ENCODE results near the gene HOMER1. TPM values are rescaled to one million over a fixed set of nuclear protein-coding genes. Genes with fewer than 3 reads are reported as not detected.
"Not testable (repeated sequence)": the region's sequence is repeated elsewhere in the genome, so short reads cannot be mapped to it uniquely, and the experiment has no call there.

The HOMER1 gene
- polyA plus RNA-seq, 3 donors from 2014 or later: 0.11 to 4.1 (median 1.9) TPM

- Mint-ChIP-seq H3K27me3 (ENCODE audit: low read depth in 3 of 3) (peaks cover 0 to 4% (median 3%) of the 10 kb centered on the region in 3 donors), H3K9me3 (no peaks in the 10 kb centered on the region), H3K4me1 (no peaks in the 10 kb centered on the region), H3K27ac (no peak overlapping the region), H3K36me3 (no peaks in the 10 kb centered on the region), H3K4me3 (no peak overlapping the region)
- no peak for DNase-seq
Observed at GRCh38 chr5:79536193-79536906, 22.4 kb upstream of the HOMER1 start.

GRCh38 chr5:79535477-79536192 is 21.7 kb upstream of the HOMER1 start:
- H3K27me3 Mint-ChIP-seq (ENCODE audit: low read depth in 3 of 3): peaks cover 0 to 4% (median 3%) of the 10 kb centered on the region in 3 donors
- H3K27ac Mint-ChIP-seq: no peak overlapping the region
- H3K36me3 Mint-ChIP-seq: no peaks in the 10 kb centered on the region
- no peak overlapping the region for H3K4me3 Mint-ChIP-seq
- no peaks in the 10 kb centered on the region for H3K4me1 Mint-ChIP-seq
- no peaks in the 10 kb centered on the region for H3K9me3 Mint-ChIP-seq
- no peak for DNase-seq

- peaks cover 0 to 8% (median 6%) of the 10 kb centered on the region in 3 donors for H3K27me3 Mint-ChIP-seq (ENCODE audit: low read depth in 3 of 3)
- H3K4me3 Mint-ChIP-seq: no peak overlapping the region
- no peaks in the 10 kb centered on the region for H3K4me1 Mint-ChIP-seq
- no peak overlapping the region for H3K27ac Mint-ChIP-seq
- peaks cover 0 to 8% (median 6%) of the 10 kb centered on the region in 6 donors for H3K9me3 Mint-ChIP-seq
- DNase-seq: no peak
- H3K36me3 Mint-ChIP-seq: no peaks in the 10 kb centered on the region
Observed at GRCh38 chr5:79529110-79529509, 15.2 kb upstream of the HOMER1 start.

GRCh38 chr5:79527431-79527830 is 13.5 kb upstream of the HOMER1 start:
- peaks cover 0 to 6% (median 6%) of the 10 kb centered on the region in 3 donors for H3K27me3 Mint-ChIP-seq (ENCODE audit: low read depth in 3 of 3)
- H3K4me1 Mint-ChIP-seq: no peaks in the 10 kb centered on the region
- H3K36me3 Mint-ChIP-seq: no peaks in the 10 kb centered on the region
- DNase-seq: no peak
- H3K9me3 Mint-ChIP-seq: peaks cover 0 to 8% (median 6%) of the 10 kb centered on the region in 6 donors
- H3K27ac Mint-ChIP-seq: no peak overlapping the region
- H3K4me3 Mint-ChIP-seq: no peak overlapping the region

GRCh38 chr5:79526928-79527327 is 13.0 kb upstream of the HOMER1 start:
- H3K9me3 Mint-ChIP-seq: peaks cover 0 to 8% (median 6%) of the 10 kb centered on the region in 6 donors
- H3K36me3 Mint-ChIP-seq: no peaks in the 10 kb centered on the region
- no peak overlapping the region for H3K27ac Mint-ChIP-seq
- H3K27me3 Mint-ChIP-seq (ENCODE audit: low read depth in 3 of 3): peaks cover 0 to 6% (median 5%) of the 10 kb centered on the region in 3 donors
- no peak for DNase-seq
- no peak overlapping the region for H3K4me3 Mint-ChIP-seq
- no peaks in the 10 kb centered on the region for H3K4me1 Mint-ChIP-seq

- Mint-ChIP-seq H3K27ac (no peak overlapping the region), H3K27me3 (ENCODE audit: low read depth in 3 of 3) (peaks cover 0 to 6% (median 5%) of the 10 kb centered on the region in 3 donors), H3K36me3 (no peaks in the 10 kb centered on the region), H3K4me3 (no peak overlapping the region), H3K9me3 (peaks cover 0 to 8% (median 6%) of the 10 kb centered on the region in 6 donors), H3K4me1 (no peaks in the 10 kb centered on the region)
- no peak for DNase-seq
Observed at GRCh38 chr5:79526493-79526892, 12.6 kb upstream of the HOMER1 start.

GRCh38 chr5:79521156-79521555 is 7.2 kb upstream of the HOMER1 start:
- H3K9me3 Mint-ChIP-seq: peaks cover 0 to 7% (median 4%) of the 10 kb centered on the region in 6 donors
- H3K27me3 Mint-ChIP-seq (ENCODE audit: low read depth in 3 of 3): peaks cover under 1 to 3% (median 3%) of the 10 kb centered on the region in 3 donors

GRCh38 chr5:79518718-79519117 is 4.8 kb upstream of the HOMER1 start:
- peak overlapping the region in 1 of 6 donors; percentile 1 for H3K27ac Mint-ChIP-seq
- H3K4me1 Mint-ChIP-seq: peaks cover 6 to 7% of the 10 kb centered on the region in 2 donors
- peaks cover 0 to 1% (median 0%) of the 10 kb centered on the region in 6 donors for H3K9me3 Mint-ChIP-seq
- peaks cover 6 to 11% (median 8%) of the 10 kb centered on the region in 3 donors for H3K27me3 Mint-ChIP-seq (ENCODE audit: low read depth in 3 of 3)
- no peak overlapping the region for H3K4me3 Mint-ChIP-seq
- no peak for DNase-seq
- H3K36me3 Mint-ChIP-seq: no peaks in the 10 kb centered on the region

More at GRCh38 chr5:79521156-79521555, 7.2 kb upstream of the HOMER1 start:
- Mint-ChIP-seq H3K36me3 (no peaks in the 10 kb centered on the region), H3K4me1 (no peaks in the 10 kb centered on the region), H3K4me3 (no peak overlapping the region), H3K27ac (no peak overlapping the region)
- DNase-seq: no peak

GRCh38 chr5:79517601-79518000 is 3.7 kb upstream of the HOMER1 start:
- Mint-ChIP-seq H3K27ac (no peak overlapping the region), H3K4me3 (no peak overlapping the region)
- no peak for DNase-seq

GRCh38 chr5:79516986-79517385 is 3.1 kb upstream of the HOMER1 start:
- Mint-ChIP-seq H3K4me1 (peaks cover 17 to 20% of the 10 kb centered on the region in 2 donors), H3K27ac (peak overlapping the region in 4 of 6 donors; percentile 1 to 31 (median 7)), H3K4me3 (peak overlapping the region in 1 of 5 donors; percentile 53), H3K36me3 (no peaks in the 10 kb centered on the region), H3K9me3 (peaks cover 0 to 1% (median 0%) of the 10 kb centered on the region in 6 donors), H3K27me3 (ENCODE audit: low read depth in 3 of 3) (peaks cover 18 to 27% (median 19%) of the 10 kb centered on the region in 3 donors)
- DNase-seq: no peak

More at GRCh38 chr5:79517601-79518000, 3.7 kb upstream of the HOMER1 start:
- H3K36me3 Mint-ChIP-seq: no peaks in the 10 kb centered on the region
- H3K4me1 Mint-ChIP-seq: peaks cover 13 to 14% of the 10 kb centered on the region in 2 donors
- peaks cover 13 to 22% (median 15%) of the 10 kb centered on the region in 3 donors for H3K27me3 Mint-ChIP-seq (ENCODE audit: low read depth in 3 of 3)
- peaks cover 0 to 1% (median 0%) of the 10 kb centered on the region in 6 donors for H3K9me3 Mint-ChIP-seq

- not testable (repeated sequence) for DNase-seq, H3K9me3 Mint-ChIP-seq, H3K36me3 Mint-ChIP-seq, H3K4me3 Mint-ChIP-seq
- Mint-ChIP-seq H3K4me1 (peaks cover 21 to 25% of the 10 kb centered on the region in 2 donors), H3K27me3 (ENCODE audit: low read depth in 3 of 3) (peaks cover 21 to 33% (median 23%) of the 10 kb centered on the region in 3 donors), H3K27ac (peak overlapping the region in 1 of 6 donors; percentile 31)
Observed at GRCh38 chr5:79516331-79516730, 2.4 kb upstream of the HOMER1 start.

GRCh38 chr5:79514391-79515105 is 614 bp upstream of the HOMER1 start:
- no peaks in the 10 kb centered on the region for H3K36me3 Mint-ChIP-seq
- peaks cover 23 to 37% (median 30%) of the 10 kb centered on the region in 3 donors for H3K27me3 Mint-ChIP-seq (ENCODE audit: low read depth in 3 of 3)
- peak overlapping the region; percentile 93 to 100 (median 98) for H3K27ac Mint-ChIP-seq
- H3K4me1 Mint-ChIP-seq: peaks cover 21 to 25% of the 10 kb centered on the region in 2 donors
- DNase-seq: peak; percentile 90 to 93 (median 93)
- H3K4me3 Mint-ChIP-seq: peak overlapping the region; percentile 93 to 99 (median 98)
- H3K9me3 Mint-ChIP-seq: peaks cover 0 to 4% (median 0%) of the 10 kb centered on the region in 6 donors

- peak overlapping the region; percentile 51 to 100 (median 79) for H3K27ac Mint-ChIP-seq
- H3K4me3 Mint-ChIP-seq: peak overlapping the region; percentile 83 to 99 (median 85)
- H3K27me3 Mint-ChIP-seq (ENCODE audit: low read depth in 3 of 3): peaks cover 22 to 37% (median 33%) of the 10 kb centered on the region in 3 donors
- DNase-seq: peak in 2 of 3 donors; percentile 7 to 14
- H3K9me3 Mint-ChIP-seq: peaks cover 0 to 4% (median 0%) of the 10 kb centered on the region in 6 donors
- H3K36me3 Mint-ChIP-seq: no peaks in the 10 kb centered on the region
- H3K4me1 Mint-ChIP-seq: peaks cover 21 to 25% of the 10 kb centered on the region in 2 donors
Observed at GRCh38 chr5:79513308-79513703, 628 bp downstream of the HOMER1 start.

Data from immature natural killer cell (primary cell).